Epithelial cell of esophagus (primary cell): ENCODE measurements around the gene DLL1.

Experiments
- DNase-seq: peaks from one replicate; pipeline ENCODE4 v3.0.0; 2010; ENCODE audit warnings: low read depth
- H3K4me3 ChIP-seq: 2 replicates; pipeline ENCODE4 v1.5.1; 2011; ENCODE audit warnings: mild to moderate bottlenecking, low read length, control low read depth
- CTCF ChIP-seq: IDR thresholded peaks from 2 replicates; pipeline ENCODE4 v1.5.1; 2011; ENCODE audit warnings: low read depth, mild to moderate bottlenecking, low read length, control low read depth, inconsistent platforms; ENCODE audit not compliant: insufficient read depth; ENCODE audit errors: missing control alignments

Gene DLL1

GRCh38 chr6:170313716-170314295, 22.9 kb upstream of the DLL1 start:
- no peak overlapping the region for H3K4me3 ChIP-seq

GRCh38 chr6:170312876-170313275, 22.0 kb upstream of the DLL1 start:
- H3K4me3 ChIP-seq: no peak overlapping the region
- no peak for TF ChIP-seq CTCF
- no peak for DNase-seq

More at GRCh38 chr6:170313716-170314295, 22.9 kb upstream of the DLL1 start:
- no peak for TF ChIP-seq CTCF
- DNase-seq: no peak

- H3K4me3 ChIP-seq: no peak overlapping the region
- no peak for DNase-seq
- no peak for TF ChIP-seq CTCF
These were observed 20.8 kb upstream of the DLL1 start for GRCh38 chr6:170311696-170312095.

- DNase-seq: no peak
- TF ChIP-seq CTCF: no peak
- no peak overlapping the region for H3K4me3 ChIP-seq
These were observed 17.9 kb upstream of the DLL1 start for GRCh38 chr6:170308761-170309160.

- peak overlapping the region; percentile 93 for H3K4me3 ChIP-seq
- DNase-seq: no peak
- TF ChIP-seq CTCF: no peak
These were observed 16.2 kb upstream of the DLL1 start for GRCh38 chr6:170307080-170307545.

GRCh38 chr6:170306324-170307079, 15.6 kb upstream of the DLL1 start, which contains the start of gene FAM120B:
Gene FAM120B (plus strand): TSS chr6:170306758. CDS start chr6:170317391, 10,633 bp downstream.
- peak; percentile 96 for DNase-seq
- peak within 1 kb of the TSS; percentile 93 for H3K4me3 ChIP-seq
- TF ChIP-seq CTCF: no peak
